ENCODE measurements around the gene NAMPT.

NAMPT gene

DNA sequence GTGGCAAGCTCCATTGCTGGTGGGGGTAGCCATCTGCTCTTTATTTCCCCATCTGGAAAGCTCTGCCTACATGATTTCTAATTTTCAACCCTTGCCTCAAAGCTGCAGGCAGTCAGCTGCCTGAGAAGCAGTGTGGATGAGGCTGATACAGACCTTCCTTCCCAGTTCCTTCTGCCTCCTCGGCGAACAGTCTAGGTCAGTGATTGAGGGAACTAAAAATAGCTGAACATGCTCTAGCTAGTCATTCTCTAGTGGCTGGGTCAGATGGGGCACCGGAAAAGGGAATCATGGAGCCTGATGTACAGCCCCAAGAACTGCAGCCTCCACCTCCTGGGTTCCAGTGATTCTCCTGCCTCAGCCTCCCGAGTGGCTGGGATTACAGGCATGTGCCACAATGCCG, 48.7 kb downstream of the NAMPT start:
- Histone ChIP-seq H4K91ac (ENCODE audit: low read depth, low read length) (no peak overlapping the region), H4K8ac (ENCODE audit: low read depth, low read length) (no peak overlapping the region), H3K9me3 (ENCODE audit: insufficient read depth, low read depth, low read length) (no peaks in the 10 kb centered on the region), H2BK12ac (ENCODE audit: low read length) (no peak overlapping the region), H3K4me2 (ENCODE audit: low read length) (no peak overlapping the region), H3K18ac (ENCODE audit: low read length) (no peak overlapping the region), H3K23ac (ENCODE audit: low read length) (no peak overlapping the region), H3K4me1 (ENCODE audit: control insufficient read depth in 1 of 2, insufficient read depth in 2 of 2, low read length in 2 of 2) (peaks cover 0 to 2% of the 10 kb centered on the region in 2 experiments), H3K9ac (ENCODE audit: low read length) (no peak overlapping the region), H3K79me2 (ENCODE audit: control insufficient read depth, insufficient read depth, low read length, poor library complexity) (no peaks in the 10 kb centered on the region), H3K27me3 (ENCODE audit: insufficient read depth, low read length) (no peaks in the 10 kb centered on the region), H2AK5ac (ENCODE audit: low read length) (no peak overlapping the region), H2BK5ac (ENCODE audit: low read depth, low read length, poor library complexity) (no peak overlapping the region), H4K12ac (ENCODE audit: low read depth, low read length) (no peak overlapping the region), H3K4me3 (ENCODE audit: low read depth, low read length) (no peak overlapping the region), H2AFZ (ENCODE audit: insufficient read depth, low read length, poor library complexity) (no peak overlapping the region), H2BK120ac (ENCODE audit: insufficient read depth, low read length, poor library complexity) (no peak overlapping the region), H3K36me3 (ENCODE audit: control insufficient read depth in 1 of 2, insufficient read depth in 2 of 2, low read length in 2 of 2) (no peaks in the 10 kb centered on the region), H3K14ac (ENCODE audit: low read length) (no peak overlapping the region), H3K27ac (ENCODE audit: low read depth, low read length) (no peak overlapping the region), H3K79me1 (ENCODE audit: low read length) (no peaks in the 10 kb centered on the region), H3K4ac (ENCODE audit: low read depth, low read length) (no peak overlapping the region)
- no CpG with 5 or more reads among the region's 5 CpGs for WGBS (ENCODE audit: extremely low coverage, insufficient coverage, insufficient read length)
- DNase-seq, result no peak

DNA sequence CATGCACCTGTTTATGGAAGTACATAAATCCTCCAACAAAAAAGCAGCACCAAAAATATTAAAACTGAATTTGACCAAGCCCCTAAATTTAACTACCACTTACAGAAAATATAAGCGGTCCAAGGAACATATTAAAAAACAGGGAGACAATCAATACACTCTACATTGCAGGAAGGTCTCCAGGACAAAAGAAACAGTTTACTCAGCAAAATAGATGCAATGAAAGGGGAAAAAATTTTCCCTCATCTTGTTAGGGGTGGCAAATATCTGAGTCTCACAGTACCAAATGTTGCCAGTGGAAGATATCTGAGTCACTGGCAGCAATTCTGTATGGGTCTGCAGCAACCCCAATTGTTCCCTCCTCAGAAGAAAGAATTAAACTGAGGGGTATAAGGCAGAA, 50.4 kb downstream of the NAMPT start:
- Histone ChIP-seq H3K27me3 (ENCODE audit: insufficient read depth, low read length) (no peaks in the 10 kb centered on the region), H4K12ac (ENCODE audit: low read depth, low read length) (no peak overlapping the region), H3K27ac (ENCODE audit: low read depth, low read length) (no peak overlapping the region), H3K4me3 (ENCODE audit: low read depth, low read length) (no peak overlapping the region), H3K18ac (ENCODE audit: low read length) (no peak overlapping the region), H3K79me2 (ENCODE audit: control insufficient read depth, insufficient read depth, low read length, poor library complexity) (no peaks in the 10 kb centered on the region), H2BK12ac (ENCODE audit: low read length) (no peak overlapping the region), H3K14ac (ENCODE audit: low read length) (no peak overlapping the region), H2AK5ac (ENCODE audit: low read length) (no peak overlapping the region), H2AFZ (ENCODE audit: insufficient read depth, low read length, poor library complexity) (no peak overlapping the region), H3K4me2 (ENCODE audit: low read length) (no peak overlapping the region), H4K91ac (ENCODE audit: low read depth, low read length) (no peak overlapping the region), H3K9me3 (ENCODE audit: insufficient read depth, low read depth, low read length) (no peaks in the 10 kb centered on the region), H4K8ac (ENCODE audit: low read depth, low read length) (no peak overlapping the region), H3K36me3 (ENCODE audit: control insufficient read depth in 1 of 2, insufficient read depth in 2 of 2, low read length in 2 of 2) (no peaks in the 10 kb centered on the region), H3K4ac (ENCODE audit: low read depth, low read length) (no peak overlapping the region), H3K23ac (ENCODE audit: low read length) (no peak overlapping the region), H3K4me1 (ENCODE audit: control insufficient read depth in 1 of 2, insufficient read depth in 2 of 2, low read length in 2 of 2) (peaks cover 0 to 2% of the 10 kb centered on the region in 2 experiments), H3K79me1 (ENCODE audit: low read length) (no peaks in the 10 kb centered on the region), H2BK120ac (ENCODE audit: insufficient read depth, low read length, poor library complexity) (no peak overlapping the region), H2BK5ac (ENCODE audit: low read depth, low read length, poor library complexity) (no peak overlapping the region), H3K9ac (ENCODE audit: low read length) (no peak overlapping the region)
- WGBS (ENCODE audit: extremely low coverage, insufficient coverage, insufficient read length), result no CpG with 5 or more reads among the region's 1 CpG
- DNase-seq, result no peak

DNA sequence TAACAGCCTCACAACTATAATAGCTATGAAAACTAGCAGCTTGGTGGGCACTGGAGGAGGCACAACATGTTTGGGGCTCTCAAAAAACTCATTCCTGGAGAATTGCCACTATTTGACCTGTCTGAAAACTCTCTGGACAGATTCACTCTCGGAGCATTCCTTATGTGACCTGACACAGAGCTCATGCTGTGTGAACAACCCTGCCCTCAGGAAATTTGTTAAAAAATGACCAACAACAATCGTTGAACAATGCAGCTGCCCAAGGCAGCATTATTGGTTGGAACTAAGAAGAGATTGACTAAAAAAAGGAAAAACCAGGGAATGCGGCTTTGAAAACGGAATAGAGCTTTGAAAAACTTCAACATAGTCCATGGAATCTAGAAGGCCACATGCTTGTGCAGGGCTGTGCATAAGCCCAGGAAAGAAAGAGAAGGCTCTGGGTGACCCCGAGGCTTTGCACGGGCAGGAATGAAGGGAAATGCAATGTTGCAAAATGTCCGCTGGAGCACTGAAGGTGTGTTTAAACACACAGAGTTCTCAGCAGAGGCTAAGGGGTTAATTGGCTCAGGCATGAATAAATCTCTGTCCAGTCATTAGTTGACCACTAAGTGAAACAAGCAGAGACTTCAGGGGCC, 52.8 kb downstream of the NAMPT start:
- H3K79me2 ChIP-seq (ENCODE audit: control insufficient read depth, insufficient read depth, low read length, poor library complexity), result no peaks in the 10 kb centered on the region
- no peak overlapping the region for H4K8ac ChIP-seq (ENCODE audit: low read depth, low read length)
- no peaks in the 10 kb centered on the region for H3K9me3 ChIP-seq (ENCODE audit: insufficient read depth, low read depth, low read length)
- H4K91ac ChIP-seq (ENCODE audit: low read depth, low read length), result no peak overlapping the region
- no peaks in the 10 kb centered on the region for H3K79me1 ChIP-seq (ENCODE audit: low read length)
- H3K23ac ChIP-seq (ENCODE audit: low read length), result no peak overlapping the region
- H3K36me3 ChIP-seq (ENCODE audit: control insufficient read depth in 1 of 2, insufficient read depth in 2 of 2, low read length in 2 of 2), result no peaks in the 10 kb centered on the region
- no peak overlapping the region for H2AK5ac ChIP-seq (ENCODE audit: low read length)
- peak; percentile 31 to 59 for DNase-seq
- H2AFZ ChIP-seq (ENCODE audit: insufficient read depth, low read length, poor library complexity), result no peak overlapping the region
- WGBS (ENCODE audit: extremely low coverage, insufficient coverage, insufficient read length), result no CpG with 5 or more reads among the region's 7 CpGs
- no peak overlapping the region for H3K18ac ChIP-seq (ENCODE audit: low read length)
- no peak overlapping the region for H2BK5ac ChIP-seq (ENCODE audit: low read depth, low read length, poor library complexity)
- H2BK120ac ChIP-seq (ENCODE audit: insufficient read depth, low read length, poor library complexity), result no peak overlapping the region
- H2BK12ac ChIP-seq (ENCODE audit: low read length), result no peak overlapping the region
- H4K12ac ChIP-seq (ENCODE audit: low read depth, low read length), result no peak overlapping the region
- H3K4me3 ChIP-seq (ENCODE audit: low read depth, low read length), result no peak overlapping the region
- no peak overlapping the region for H3K27ac ChIP-seq (ENCODE audit: low read depth, low read length)
- H3K4me2 ChIP-seq (ENCODE audit: low read length), result no peak overlapping the region
- H3K14ac ChIP-seq (ENCODE audit: low read length), result no peak overlapping the region
- no peak overlapping the region for H3K9ac ChIP-seq (ENCODE audit: low read length)
- peaks cover 0 to 2% of the 10 kb centered on the region in 2 experiments for H3K4me1 ChIP-seq (ENCODE audit: control insufficient read depth in 1 of 2, insufficient read depth in 2 of 2, low read length in 2 of 2)
- no peak overlapping the region for H3K4ac ChIP-seq (ENCODE audit: low read depth, low read length)
- H3K27me3 ChIP-seq (ENCODE audit: insufficient read depth, low read length), result no peaks in the 10 kb centered on the region

DNA sequence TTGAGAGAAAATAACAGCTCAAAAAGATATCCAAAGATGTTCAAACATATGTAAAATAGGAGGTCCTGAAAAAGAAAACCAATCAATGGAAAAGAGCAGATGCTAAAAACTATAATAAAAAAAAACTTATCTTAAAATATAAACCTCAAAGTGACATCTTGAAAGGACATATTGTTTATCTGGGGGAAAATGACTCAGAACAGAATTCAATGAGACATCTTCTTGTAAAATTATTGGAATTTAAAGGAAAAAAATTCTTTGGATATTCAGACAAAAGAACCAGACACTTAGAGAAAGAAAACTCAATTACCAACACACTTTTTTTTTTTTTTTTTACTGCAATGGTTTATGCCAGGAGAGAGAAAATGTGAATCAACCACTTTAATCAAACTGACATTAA, 58.9 kb downstream of the NAMPT start:
- H2BK12ac ChIP-seq (ENCODE audit: low read length), result no peak overlapping the region
- H3K4me1 ChIP-seq (ENCODE audit: control insufficient read depth in 1 of 2, insufficient read depth in 2 of 2, low read length in 2 of 2), result no peaks in the 10 kb centered on the region
- H3K79me2 ChIP-seq (ENCODE audit: control insufficient read depth, insufficient read depth, low read length, poor library complexity), result no peaks in the 10 kb centered on the region
- H3K4me3 ChIP-seq (ENCODE audit: low read depth, low read length), result no peak overlapping the region
- H2BK120ac ChIP-seq (ENCODE audit: insufficient read depth, low read length, poor library complexity), result no peak overlapping the region
- H3K36me3 ChIP-seq (ENCODE audit: control insufficient read depth in 1 of 2, insufficient read depth in 2 of 2, low read length in 2 of 2), result no peaks in the 10 kb centered on the region
- H3K4ac ChIP-seq (ENCODE audit: low read depth, low read length), result no peak overlapping the region
- H3K27ac ChIP-seq (ENCODE audit: low read depth, low read length), result no peak overlapping the region
- H3K79me1 ChIP-seq (ENCODE audit: low read length), result no peaks in the 10 kb centered on the region
- H3K4me2 ChIP-seq (ENCODE audit: low read length), result no peak overlapping the region
- H3K14ac ChIP-seq (ENCODE audit: low read length), result no peak overlapping the region
- H4K91ac ChIP-seq (ENCODE audit: low read depth, low read length), result no peak overlapping the region
- no peak overlapping the region for H2AFZ ChIP-seq (ENCODE audit: insufficient read depth, low read length, poor library complexity)
- no peak overlapping the region for H2AK5ac ChIP-seq (ENCODE audit: low read length)
- no peak overlapping the region for H4K8ac ChIP-seq (ENCODE audit: low read depth, low read length)
- DNase-seq, result no peak
- H3K9ac ChIP-seq (ENCODE audit: low read length), result no peak overlapping the region
- no peak overlapping the region for H3K23ac ChIP-seq (ENCODE audit: low read length)
- no peaks in the 10 kb centered on the region for H3K27me3 ChIP-seq (ENCODE audit: insufficient read depth, low read length)
- no peak overlapping the region for H2BK5ac ChIP-seq (ENCODE audit: low read depth, low read length, poor library complexity)
- H3K9me3 ChIP-seq (ENCODE audit: insufficient read depth, low read depth, low read length), result no peaks in the 10 kb centered on the region
- H3K18ac ChIP-seq (ENCODE audit: low read length), result no peak overlapping the region
- no peak overlapping the region for H4K12ac ChIP-seq (ENCODE audit: low read depth, low read length)
